ENCODE measurements around the gene INHA.

The INHA gene

GRCh38 chr2:219608399-219608964 lies 36.4 kb downstream of the INHA start:
- no peak for TF ChIP-seq CTCF (IDR thresholded peaks at IDR 0.05)

GRCh38 chr2:219609149-219609750 lies 37.1 kb downstream of the INHA start:
- TF ChIP-seq CTCF (IDR thresholded peaks at IDR 0.05) = no peak

GRCh38 chr2:219611306-219611705 lies 39.2 kb downstream of the INHA start:
- TF ChIP-seq CTCF (IDR thresholded peaks at IDR 0.05) = no peak

GRCh38 chr2:219611866-219612576 lies 39.9 kb downstream of the INHA start:
- TF ChIP-seq CTCF (IDR thresholded peaks at IDR 0.05) = no peak

GRCh38 chr2:219612577-219613286 lies 40.6 kb downstream of the INHA start:
- TF ChIP-seq CTCF (IDR thresholded peaks at IDR 0.05) = no peak

- no peak for TF ChIP-seq CTCF (IDR thresholded peaks at IDR 0.05)
Observed at GRCh38 chr2:219613461-219614070, 41.5 kb downstream of the INHA start.

- no peak for TF ChIP-seq CTCF (IDR thresholded peaks at IDR 0.05)
Observed at GRCh38 chr2:219614076-219614860, 42.2 kb downstream of the INHA start.
